H1 (cell line): ENCODE results near the gene DAPK2. TPM values are rescaled to one million over a fixed set of nuclear protein-coding genes. Genes with fewer than 3 reads are reported as not detected.

Source experiments
- CTCF ChIA-PET: fragments of 300-600 bp; sonication (Branson Sonifier 250); formaldehyde crosslinking; loops from one replicate; lab custom pipeline; 2021; ENCODE audit not compliant: partially characterized antibody; lab: Charles Lee
- POLR2A ChIA-PET: fragments of 300-600 bp; sonication (Branson Sonifier 250); formaldehyde crosslinking; loops from one replicate; lab custom pipeline; 2021; ENCODE audit warnings: inconsistent platforms; ENCODE audit not compliant: partially characterized antibody; lab: Charles Lee
- DNase-seq, 2 experiments: peaks; one replicate each; pipeline versions ENCODE4 v3.0.0 to v3.0.0-alpha.2; 2010 to 2022; ENCODE audit warnings: low spot score in 2 of 2, low read depth in 1 of 2, mixed read lengths in 1 of 2
- FAIRE-seq: peaks from 2 replicates; lab custom pipeline; 2011; peaks lifted over from hg19 to GRCh38; lab: Jason Lieb, UNC
- H2AFZ ChIP-seq: 2 replicates; pipeline ENCODE4 v1.8.1; 2012; ENCODE audit warnings: low read length, inconsistent platforms
- H2AK5ac ChIP-seq: 2 replicates; pipeline ENCODE4 v1.6.1; 2013; ENCODE audit warnings: low read depth, low read length
- H2BK120ac ChIP-seq: replicated peaks from 2 replicates; pipeline ENCODE3; 2013; ENCODE audit warnings: low read depth, low read length, inconsistent platforms
- H2BK12ac ChIP-seq: 2 replicates; pipeline ENCODE4 v1.6.1; 2013; ENCODE audit warnings: low read depth, low read length
- H2BK15ac ChIP-seq: 2 replicates; pipeline ENCODE4 v1.6.1; 2013; ENCODE audit warnings: low read length
- H2BK20ac ChIP-seq: 2 replicates; pipeline ENCODE4 v1.6.1; 2013; ENCODE audit warnings: low read length
- H2BK5ac ChIP-seq: 2 replicates; pipeline ENCODE4 v1.6.1; 2013; ENCODE audit warnings: low read depth, low read length
- H3K14ac ChIP-seq: 2 replicates; pipeline ENCODE4 v1.6.1; 2013; ENCODE audit warnings: inconsistent platforms; ENCODE audit not compliant: insufficient read length
- H3K18ac ChIP-seq: 2 replicates; pipeline ENCODE4 v1.6.1; 2013; ENCODE audit warnings: low read length; ENCODE audit errors: extremely low read depth
- H3K23ac ChIP-seq: 2 replicates; pipeline ENCODE4 v1.6.1; 2013; ENCODE audit warnings: inconsistent platforms; ENCODE audit not compliant: insufficient read length
- H3K23me2 ChIP-seq: 2 replicates; pipeline ENCODE4 v1.6.1; 2013; ENCODE audit warnings: low read depth, low read length
- H3K27ac ChIP-seq: 2 replicates; pipeline ENCODE4 v1.6.1; 2011; ENCODE audit warnings: low read depth, low read length, inconsistent platforms
- H3K27me3 ChIP-seq, 4 experiments: replicated peaks in 1 of 4; 1 replicate in 1 of 4; 2 replicates in 3 of 4; pipeline versions ENCODE4 v1.6.1 to v1.8.1; 2011 to 2013; ENCODE audit warnings: low read length in 3 of 4, mild to moderate bottlenecking in 3 of 4, inconsistent platforms in 2 of 4, mixed read lengths in 2 of 4, moderate library complexity in 1 of 4; ENCODE audit not compliant: control insufficient read depth in 3 of 4, insufficient read depth in 3 of 4; ENCODE audit errors: extremely low read depth in 1 of 4
- H3K36me3 ChIP-seq, 4 experiments: 2 replicates each; pipeline versions ENCODE4 v1.6.1 to v1.8.1; 2011 to 2013; ENCODE audit warnings: mild to moderate bottlenecking in 4 of 4, low read length in 3 of 4, moderate library complexity in 2 of 4, control low read depth in 1 of 4, inconsistent platforms in 1 of 4; ENCODE audit not compliant: insufficient read depth in 4 of 4, control insufficient read depth in 2 of 4
- H3K4ac ChIP-seq: replicated peaks from 2 replicates; pipeline ENCODE3; 2013; ENCODE audit warnings: low read length, low read depth, mixed read lengths, inconsistent platforms; ENCODE audit not compliant: insufficient read length
- H3K4me1 ChIP-seq, 4 experiments: replicated peaks in 1 of 4; 1 replicate in 1 of 4; 2 replicates in 3 of 4; pipeline versions ENCODE4 v1.6.1 to v1.8.1; 2011 to 2013; ENCODE audit warnings: low read length in 3 of 4, inconsistent platforms in 2 of 4, mixed read lengths in 1 of 4; ENCODE audit not compliant: insufficient read depth in 4 of 4, control insufficient read depth in 3 of 4
- H3K4me2 ChIP-seq, 2 experiments: 2 replicates each; pipeline versions ENCODE4 v1.6.1 to v1.8.1; 2011 to 2013; ENCODE audit warnings: low read depth in 2 of 2, low read length in 2 of 2, control low read depth in 1 of 2, inconsistent platforms in 1 of 2, mild to moderate bottlenecking in 1 of 2; ENCODE audit not compliant: insufficient read depth in 1 of 2
- H3K4me3 ChIP-seq, 4 experiments: fragments of 200-600, 300-600 bp in 1 of 4; sonication (generic), shearing (Covaris generic), sonication (Bioruptor Twin) in 1 of 4; 2 replicates each; pipeline versions ENCODE4 v1.5.1 to v1.8.1; 2011 to 2016; ENCODE audit warnings: low read length in 4 of 4, low read depth in 3 of 4, control low read depth in 2 of 4, inconsistent platforms in 2 of 4, mild to moderate bottlenecking in 2 of 4, mixed read lengths in 1 of 4, moderate library complexity in 1 of 4; ENCODE audit not compliant: insufficient read depth in 2 of 4; ENCODE audit errors: extremely low read depth in 1 of 4
- H3K56ac ChIP-seq: replicated peaks from 2 replicates; pipeline ENCODE3; 2013; ENCODE audit warnings: low read depth, mild to moderate bottlenecking, mixed read lengths, low read length, inconsistent platforms; ENCODE audit not compliant: insufficient read length
- H3K79me1 ChIP-seq: 2 replicates; pipeline ENCODE4 v1.6.1; 2013; ENCODE audit warnings: low read depth, low read length, control low read depth
- H3K79me2 ChIP-seq, 2 experiments: 2 replicates each; pipeline versions ENCODE4 v1.6.1 to v1.8.1; 2012 to 2013; ENCODE audit warnings: low read length in 2 of 2, mild to moderate bottlenecking in 2 of 2, inconsistent platforms in 1 of 2; ENCODE audit not compliant: insufficient read depth in 2 of 2, control insufficient read depth in 1 of 2
- H3K9ac ChIP-seq, 4 experiments: replicated peaks in 1 of 4; 1 replicate in 1 of 4; 2 replicates in 3 of 4; pipeline versions ENCODE4 v1.6.1 to v1.8.1; 2011 to 2013; ENCODE audit warnings: low read depth in 3 of 4, low read length in 3 of 4, control low read depth in 2 of 4, mild to moderate bottlenecking in 2 of 4, moderate library complexity in 2 of 4, inconsistent platforms in 1 of 4; ENCODE audit errors: extremely low read depth in 1 of 4
- H3K9me3 ChIP-seq, 2 experiments: 2 replicates each; pipeline versions ENCODE4 v1.6.1 to v1.8.1; 2012 to 2013; ENCODE audit warnings: mild to moderate bottlenecking in 2 of 2, moderate library complexity in 2 of 2, control low read depth in 1 of 2, inconsistent platforms in 1 of 2, low read depth in 1 of 2, low read length in 1 of 2, mixed read lengths in 1 of 2; ENCODE audit not compliant: insufficient read depth in 2 of 2
- H4K20me1 ChIP-seq, 2 experiments: replicated peaks in 1 of 2; 2 replicates each; pipeline versions ENCODE3 to v1.8.1; 2011 to 2013; ENCODE audit warnings: inconsistent platforms in 2 of 2, low read length in 2 of 2, mild to moderate bottlenecking in 1 of 2; ENCODE audit not compliant: insufficient read depth in 2 of 2, control insufficient read depth in 1 of 2
- H4K5ac ChIP-seq: 2 replicates; pipeline ENCODE4 v1.6.1; 2013; ENCODE audit warnings: low read length, low read depth, mixed read lengths, inconsistent platforms; ENCODE audit not compliant: insufficient read length
- H4K8ac ChIP-seq: 2 replicates; pipeline ENCODE4 v1.8.0; 2013; ENCODE audit warnings: mild to moderate bottlenecking, moderate library complexity, low read length, inconsistent platforms; ENCODE audit not compliant: insufficient read depth; ENCODE audit errors: extremely low read depth
- H4K91ac ChIP-seq: replicated peaks from 2 replicates; pipeline ENCODE3; 2013; ENCODE audit warnings: low read length, mixed read lengths, inconsistent platforms; ENCODE audit not compliant: insufficient read length
- BRCA1 ChIP-seq: IDR thresholded peaks from 2 replicates; pipeline ENCODE4 v1.6.1; 2012; ENCODE audit warnings: low read depth, low read length, improper control_type of control experiment
- SP1 ChIP-seq: IDR thresholded peaks from 2 replicates; pipeline ENCODE4 v1.6.1; 2011; ENCODE audit warnings: low read depth, low read length
- TAF7 ChIP-seq: optimal IDR thresholded peaks from 2 replicates; pipeline ENCODE3; 2011; ENCODE audit warnings: low read depth, mild to moderate bottlenecking, inconsistent platforms, low read length, moderate library complexity, borderline replicate concordance
- WGBS, 2 experiments: shearing (Covaris generic) in 1 of 2; methylation state at CpG; one replicate each; pipeline versions ENCODE4 v1.1.6 to v1.1.7; 2013 to 2015; ENCODE audit warnings: low lambda C conversion rate in 2 of 2, mixed read lengths in 2 of 2, inconsistent platforms in 1 of 2, low coverage in 1 of 2, missing lambda C conversion rate in 1 of 2; ENCODE audit not compliant: insufficient replicate concordance in 2 of 2, insufficient coverage in 1 of 2, insufficient read length in 1 of 2; ENCODE audit errors: extremely low coverage in 1 of 2, missing lambda C conversion rate in 1 of 2; 5-methylcytosine and 5-hydroxymethylcytosine counted together
- polyA plus RNA-seq, 7 experiments: library from polyadenylated mRNA; depleted of rRNA in 3 of 7; stranded (reverse) in 5 of 7; unstranded in 2 of 7; fragments of >200 nt in 5 of 7; fragments of 200-250 nt in 2 of 7; gene quantifications; 1 replicate in 5 of 7; 2 replicates in 1 of 7; 4 replicates in 1 of 7; pipeline versions ENCODE4 v1.2.1 to v1.2.3, GENCODE V29; 2011 to 2013; ENCODE audit warnings: missing spikeins in 2 of 7, mixed read lengths in 2 of 7
- total RNA-seq: library from RNA; stranded (reverse); fragmentation: NEBNext Ultra II Directional; extraction: Animal tissue kit (Norgen Biotek cat#: 25700); gene quantifications from 2 replicates; pipeline ENCODE4 v1.2.1, GENCODE V29; 2021

DAPK2 gene
- total and polyA plus RNA-seq, 2 of the 8 experiments (the other 6 are each of a cell fraction or from before 2014, with no cell fraction given) = 1.8 to 2.9 TPM

DNA sequence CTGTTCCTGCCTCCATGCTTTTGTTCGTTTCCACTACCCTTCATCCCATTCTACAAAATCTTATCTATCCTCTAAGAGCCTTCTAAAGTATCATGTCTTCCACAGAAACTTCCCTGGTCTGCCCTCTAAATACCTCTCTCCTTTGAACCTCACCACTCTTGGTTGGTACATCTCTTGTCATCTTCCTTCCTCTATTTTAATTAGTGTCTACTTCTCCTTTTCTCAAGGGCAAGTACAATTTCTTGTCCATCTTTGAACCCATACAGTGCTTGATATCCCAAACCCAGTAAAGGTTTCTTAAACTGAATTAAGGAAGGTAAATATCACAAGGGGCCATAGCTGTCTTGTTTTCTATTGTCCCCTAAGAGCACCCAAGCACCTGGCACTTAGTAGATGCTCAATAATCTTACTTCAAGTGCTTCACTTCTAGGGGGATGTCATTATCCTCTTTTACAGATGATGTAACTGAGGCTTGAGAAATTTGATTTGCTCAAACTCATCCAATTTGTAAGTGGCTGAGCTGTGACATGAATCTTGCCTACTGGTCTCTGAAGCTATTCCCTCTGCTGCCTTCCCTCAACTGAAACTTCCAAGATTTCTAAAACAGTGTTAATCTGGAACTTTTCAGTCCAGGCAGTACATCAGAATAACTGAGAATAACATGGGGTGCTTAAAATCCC is 2.6 kb upstream of the DAPK2 start:
- 80% methylated on average over 1 of the region's 1 CpG; no CpG with 5 or more reads in 1 of the 2 experiments for WGBS, 2 experiments
- POLR2A ChIA-PET = interaction anchor here (1.8 kb wide), 1 partner anchor 19 kb away, joined by 4 read pairs; no protein-coding TSS in a partner anchor
- TF ChIP-seq SP1 (no peak), TAF7 (no peak), BRCA1 (no peak)

More for the DNA sequence above, 2.6 kb upstream of the DAPK2 start:
- Histone ChIP-seq H3K27me3 (peaks cover 3 to 31% (median 19%) of the 10 kb centered on the region in 4 experiments; a peak in 6 of 7 replicates), H2AK5ac (no peak overlapping the region), H3K4ac (no peak overlapping the region), H2BK12ac (no peak overlapping the region), H3K9me3 (no peaks in the 10 kb centered on the region), H2BK15ac (no peak overlapping the region), H4K5ac (no peak overlapping the region), H4K91ac (no peak overlapping the region), H3K4me1 (peaks cover 0 to 15% (median 5%) of the 10 kb centered on the region in 4 experiments; a peak in 4 of 7 replicates), H4K8ac (no peak overlapping the region), H3K14ac (no peak overlapping the region), H3K79me2 (no peaks in the 10 kb centered on the region), H3K23me2 (peaks cover 7% of the 10 kb centered on the region; the same call in 1 of the 2 replicates), H3K23ac (no peak overlapping the region), H3K4me3 (no peak overlapping the region), H2BK20ac (no peak overlapping the region), H3K56ac (no peak overlapping the region), H3K18ac (no peak overlapping the region), H3K4me2 (no peak overlapping the region), H3K27ac (no peak overlapping the region), H2BK5ac (no peak overlapping the region), H2AFZ (no peak overlapping the region), H2BK120ac (no peak overlapping the region), H3K9ac (no peak overlapping the region), H3K36me3 (no peaks in the 10 kb centered on the region), H3K79me1 (no peaks in the 10 kb centered on the region), H4K20me1 (no peaks in the 10 kb centered on the region)
- DNase-seq = no peak
- CTCF ChIA-PET = interaction anchor here (1.1 to 9.6 kb wide), 6 partner anchors 9 to 296 kb away, joined by 3 to 82 read pairs (median 9); no protein-coding TSS in a partner anchor
- no peak for FAIRE-seq
